DMS153 (cell line): ENCODE results near the gene TUFM.
"Not testable (repeated sequence)": the region's sequence is repeated elsewhere in the genome, so short reads cannot be mapped to it uniquely, and the experiment has no call there.

Source experiments
- DNase-seq: peaks from one replicate; lab custom pipeline; 2025; lab: John Stamatoyannopoulos, UW

Gene TUFM

DNA sequence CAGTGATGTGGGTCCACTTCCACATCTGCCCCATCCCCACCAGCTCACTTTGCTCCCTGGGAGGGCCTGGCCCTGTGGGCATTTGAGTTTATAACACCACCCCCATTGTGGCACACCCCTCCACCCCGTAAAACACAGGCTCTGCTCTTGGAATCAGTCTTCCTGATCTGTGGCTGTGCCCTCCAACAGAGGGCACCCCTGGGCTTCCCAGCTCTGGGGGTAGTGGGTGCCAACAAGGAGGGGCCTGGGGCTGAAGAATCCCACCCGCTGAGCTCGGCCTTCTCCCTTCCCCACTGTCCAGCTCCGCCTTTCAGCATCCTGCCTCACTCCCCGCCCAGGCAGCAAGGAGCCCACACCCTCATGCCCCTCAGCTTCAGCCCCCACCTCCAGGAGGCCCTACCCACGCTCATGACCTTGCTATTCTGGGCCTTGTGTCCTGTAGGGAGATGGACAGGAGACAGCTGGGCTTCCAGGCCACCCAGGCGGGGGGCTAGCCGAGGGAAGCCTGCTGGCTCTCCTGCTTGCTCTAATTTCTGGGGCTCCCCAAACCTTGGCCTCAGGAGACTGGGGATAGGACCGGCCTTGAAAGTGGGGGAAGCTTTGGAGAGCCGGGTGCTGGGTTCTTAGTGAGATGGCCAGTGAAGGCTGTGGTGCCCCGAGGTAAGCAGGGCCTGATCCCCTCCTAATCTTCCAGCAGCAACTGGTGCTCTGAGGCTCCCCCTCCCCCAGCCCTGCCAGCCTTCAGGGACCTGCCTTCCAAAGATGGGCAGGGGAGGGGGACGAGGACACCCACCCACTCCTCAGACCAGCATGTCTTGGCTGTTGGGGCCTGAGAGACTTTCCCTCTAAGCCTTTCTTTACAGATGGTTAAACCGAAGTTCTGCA, 29.2 kb upstream of the TUFM start:
- no peak for DNase-seq

DNA sequence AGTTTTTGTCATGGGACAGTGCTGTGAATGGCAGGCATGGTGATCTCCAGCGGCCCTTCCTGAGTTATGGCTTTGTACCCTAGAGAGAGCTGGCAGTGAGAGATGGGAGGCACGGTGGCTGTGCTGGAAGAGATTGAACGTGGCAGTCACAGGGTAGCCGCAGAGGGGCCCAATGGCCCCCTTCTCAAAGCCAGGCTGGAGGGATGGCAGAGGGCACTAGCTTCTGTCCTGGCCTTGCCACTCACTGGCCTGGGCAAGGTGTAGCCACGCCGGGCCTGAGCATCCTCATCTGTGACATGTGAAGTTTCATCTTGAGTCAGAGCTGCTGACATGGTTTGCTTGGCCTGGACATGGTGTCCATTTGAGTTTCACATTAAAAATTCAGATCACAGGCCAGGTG, 28.3 kb upstream of the TUFM start:
- DNase-seq, result no peak

DNA sequence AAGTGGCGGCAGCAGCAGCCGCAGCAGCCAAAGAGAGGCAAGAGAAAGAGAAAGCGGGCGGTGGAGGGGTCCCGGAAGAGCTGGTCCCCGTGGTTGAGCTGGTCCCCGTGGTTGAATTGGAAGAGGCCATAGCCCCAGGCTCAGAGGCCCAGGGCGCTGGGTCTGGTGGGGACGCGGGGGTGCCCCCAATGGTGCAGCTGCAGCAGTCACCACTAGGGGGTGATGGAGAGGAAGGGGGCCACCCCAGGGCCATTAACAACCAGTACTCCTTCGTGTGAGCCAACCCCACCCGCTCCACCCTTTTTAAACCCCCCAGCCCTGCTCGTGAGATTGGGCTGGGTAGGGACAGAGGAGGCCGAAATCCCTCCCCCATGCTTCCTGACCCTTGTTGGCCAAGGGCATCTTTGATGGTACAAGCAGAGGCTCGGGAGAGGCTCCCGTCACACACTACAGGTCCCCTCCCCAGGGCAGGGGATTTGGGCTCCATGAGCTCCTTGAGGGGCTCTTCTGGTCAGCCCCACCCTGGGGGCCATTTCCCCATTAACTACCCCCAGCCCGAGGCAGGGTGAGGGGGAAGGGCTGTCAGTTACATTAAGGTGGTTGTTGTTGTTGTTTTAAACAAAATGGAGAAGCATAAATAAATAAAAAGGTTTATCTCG, 27.5 kb upstream of the TUFM start:
- DNase-seq, result no peak

DNA sequence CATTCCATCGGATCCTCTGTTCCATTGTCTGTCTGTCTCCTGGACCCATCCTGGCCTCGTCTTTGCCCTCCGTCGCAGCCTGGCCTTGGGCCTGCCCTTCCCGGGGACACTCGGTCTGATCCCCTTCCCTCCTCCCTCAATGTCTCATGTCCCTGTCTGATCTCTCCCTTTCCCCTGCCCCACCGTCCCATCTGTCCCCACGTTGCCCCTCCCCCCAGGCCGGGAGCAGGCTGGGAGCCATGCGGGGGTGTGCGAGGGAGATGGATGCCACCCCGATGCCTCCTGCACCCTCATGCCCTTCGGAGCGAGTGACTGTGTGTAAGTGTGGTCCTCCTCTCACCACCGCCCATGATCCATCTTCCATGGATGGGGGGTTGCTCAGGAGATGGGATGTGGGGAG, 26.8 kb upstream of the TUFM start:
- DNase-seq, result no peak

DNA sequence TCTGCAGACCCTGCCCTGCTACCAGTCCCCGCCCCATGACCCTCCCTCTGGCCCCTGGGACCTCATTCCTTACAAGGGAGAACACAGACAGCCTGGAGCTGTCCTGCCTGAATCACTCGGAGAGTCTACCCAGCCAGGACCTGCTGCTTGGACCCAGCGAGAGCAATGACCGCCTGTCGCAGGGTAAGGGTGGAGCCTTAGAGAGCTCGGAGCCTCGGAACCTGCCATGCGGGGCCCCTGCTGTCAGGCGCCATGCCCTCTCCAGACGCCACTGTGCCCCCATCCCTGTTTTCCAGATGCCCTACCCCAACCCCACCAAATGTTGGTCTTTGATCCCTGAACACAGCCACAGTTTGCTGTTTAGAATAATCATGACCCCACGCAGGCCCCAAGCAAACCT, 23.1 kb upstream of the TUFM start:
- no peak for DNase-seq

DNA sequence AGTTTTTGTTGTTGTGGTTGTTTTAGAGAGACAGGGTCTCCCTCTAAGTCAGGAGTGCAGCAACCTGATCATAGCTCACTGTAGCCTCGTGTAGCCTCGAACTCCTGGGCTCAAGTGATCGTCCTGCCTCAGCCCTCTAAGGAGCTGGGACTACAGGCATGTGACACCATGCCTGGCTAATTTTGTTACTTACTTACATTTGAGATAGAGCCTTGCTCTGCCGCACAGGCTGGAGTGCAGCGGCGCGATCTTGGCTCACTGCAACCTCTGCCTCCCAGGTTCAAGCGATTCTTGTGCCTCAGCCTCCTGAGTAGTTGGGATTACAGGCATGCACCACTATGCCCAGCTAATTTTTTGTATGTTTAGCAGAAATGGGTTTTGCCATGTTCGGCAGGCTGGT, 21.5 kb upstream of the TUFM start:
- DNase-seq, result not testable (repeated sequence)

DNA sequence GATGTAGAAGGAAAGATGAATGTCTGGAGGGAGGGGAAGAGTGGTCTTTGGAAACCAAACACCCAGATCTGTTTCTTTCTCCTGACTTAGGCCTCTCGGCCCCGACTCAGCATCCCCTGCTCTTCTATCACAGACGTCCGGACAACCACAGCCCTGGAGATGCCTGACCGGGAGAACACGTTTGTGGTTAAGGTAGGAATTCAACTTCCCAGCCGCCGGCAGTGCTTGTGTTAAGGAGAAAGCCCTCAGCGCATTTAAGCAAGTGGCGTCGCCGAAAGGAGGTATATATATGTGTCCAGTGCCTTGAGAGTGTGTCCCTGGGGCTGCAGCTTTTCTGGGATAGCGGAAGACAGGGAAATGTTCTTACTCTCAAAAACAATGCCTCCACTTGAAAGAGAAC, 21.1 kb upstream of the TUFM start:
- DNase-seq, result no peak

DNA sequence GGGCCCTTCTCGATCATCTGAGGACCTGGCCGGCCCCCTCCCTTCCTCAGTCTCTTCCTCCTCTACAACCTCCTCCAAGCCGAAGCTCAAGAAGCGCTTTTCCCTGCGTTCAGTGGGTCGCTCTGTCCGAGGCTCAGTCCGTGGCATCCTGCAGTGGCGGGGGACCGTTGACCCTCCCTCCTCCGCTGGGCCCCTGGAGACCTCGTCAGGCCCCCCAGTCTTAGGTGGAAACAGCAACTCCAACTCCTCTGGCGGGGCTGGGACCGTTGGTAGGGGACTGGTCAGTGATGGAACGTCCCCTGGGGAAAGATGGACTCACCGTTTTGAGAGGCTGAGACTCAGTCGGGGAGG, 20.3 kb upstream of the TUFM start:
- no peak for DNase-seq

DNA sequence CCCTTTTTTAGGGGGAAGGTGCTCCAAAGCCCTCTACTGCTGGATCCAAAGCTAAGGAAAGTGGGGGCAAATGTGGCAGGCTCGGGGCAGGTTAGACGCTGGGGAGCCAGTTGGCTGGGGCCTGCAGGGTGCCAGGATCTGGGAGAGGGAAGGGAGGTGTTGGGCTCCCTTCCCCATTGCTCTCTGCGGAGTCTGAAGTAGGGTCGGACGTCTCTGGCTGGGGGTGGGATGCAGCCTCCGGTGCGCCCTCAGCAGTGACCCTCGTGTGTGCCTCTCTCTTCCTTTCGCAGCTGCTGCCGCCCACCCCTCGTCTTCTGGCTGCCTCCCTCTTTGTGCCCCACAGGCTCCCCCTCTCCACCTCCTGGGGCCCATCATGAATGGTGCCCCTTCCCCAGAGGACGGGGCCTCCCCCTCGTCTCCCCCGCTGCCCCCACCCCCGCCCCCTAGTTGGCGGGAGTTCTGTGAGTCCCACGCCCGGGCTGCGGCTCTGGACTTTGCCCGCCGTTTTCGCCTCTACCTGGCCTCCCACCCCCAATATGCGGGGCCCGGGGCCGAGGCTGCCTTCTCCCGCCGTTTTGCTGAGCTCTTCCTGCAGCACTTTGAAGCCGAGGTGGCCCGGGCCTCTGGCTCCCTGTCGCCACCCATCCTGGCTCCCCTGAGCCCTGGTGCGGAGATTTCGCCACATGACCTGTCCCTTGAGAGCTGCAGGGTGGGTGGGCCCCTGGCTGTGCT, 19.7 kb upstream of the TUFM start:
- no peak for DNase-seq

DNA sequence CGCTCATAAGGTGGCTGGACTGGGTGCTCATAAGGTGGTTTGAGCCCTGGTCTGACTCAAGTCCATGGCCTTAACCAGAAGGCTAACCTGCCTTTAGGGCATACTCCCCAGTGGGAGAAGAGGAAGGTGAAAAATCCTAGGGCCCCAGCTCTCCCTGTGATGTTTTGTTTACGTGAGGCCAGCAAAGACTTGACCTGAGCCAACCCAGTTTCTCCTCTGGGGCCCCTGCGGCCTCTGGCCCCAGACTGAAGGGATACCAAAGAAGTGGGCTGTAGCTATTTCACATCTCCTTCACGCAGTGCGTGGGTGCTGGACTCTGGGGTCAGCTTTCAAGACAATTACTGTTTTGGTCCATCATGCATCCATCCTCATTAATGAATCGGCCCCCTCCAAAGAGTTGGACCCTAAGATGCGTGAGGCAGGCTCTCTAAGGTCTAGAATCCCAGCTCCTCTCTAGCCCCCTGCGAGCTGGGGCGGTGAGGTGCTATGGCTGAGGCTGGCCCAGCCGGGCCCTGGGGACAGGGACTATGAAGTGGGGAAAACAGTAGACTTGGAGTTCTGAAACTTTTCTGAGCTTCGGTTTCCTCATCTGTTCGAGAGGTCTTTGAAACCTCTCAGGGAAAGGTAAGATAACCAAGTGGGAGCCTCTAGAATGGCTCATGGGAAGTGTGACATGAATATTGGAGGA, 19.0 kb upstream of the TUFM start:
- DNase-seq, result no peak

DNA sequence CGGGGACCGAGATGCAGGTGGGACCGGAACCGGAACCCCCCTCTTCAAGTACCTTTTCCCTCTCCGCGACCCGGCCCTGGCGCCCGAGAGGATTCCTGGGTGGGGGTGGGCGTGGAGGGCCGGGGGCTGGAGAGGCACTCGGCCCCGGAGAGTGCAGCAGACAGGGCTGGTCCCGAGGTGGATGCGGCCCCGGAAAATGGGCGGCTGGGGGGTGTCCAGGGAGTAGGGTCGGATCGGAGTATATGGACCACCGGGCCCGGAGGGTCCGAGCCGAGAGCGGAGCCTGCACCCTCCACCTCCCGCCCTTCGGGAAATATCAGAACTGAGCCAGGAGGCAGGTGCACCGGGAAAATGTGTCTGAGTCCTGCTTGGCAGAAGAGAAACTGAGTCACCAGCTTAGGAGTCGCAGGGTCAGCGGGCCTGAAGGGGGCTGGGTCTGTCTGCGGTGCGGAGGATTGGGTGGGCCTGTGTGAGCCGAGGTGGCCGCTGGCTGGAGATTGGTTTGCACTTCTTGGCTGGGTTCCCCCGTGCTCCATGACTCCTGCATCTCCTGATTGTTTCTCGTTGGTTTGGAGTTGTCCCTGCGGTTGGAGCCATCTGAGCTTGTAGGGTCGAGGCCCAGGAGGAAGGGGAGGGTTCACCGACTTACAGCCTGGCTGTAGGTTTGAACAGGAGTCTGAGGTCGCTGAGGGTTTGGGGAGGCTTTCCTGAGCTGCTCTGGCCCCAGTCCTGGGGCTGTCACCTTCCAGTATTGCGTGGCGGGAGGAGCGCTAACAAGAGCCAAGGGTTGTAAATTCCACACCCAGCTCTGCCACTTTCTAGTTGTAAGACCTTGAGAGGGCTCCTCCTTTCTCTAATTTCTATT, 18.0 kb upstream of the TUFM start:
- DNase-seq, result no peak

DNA sequence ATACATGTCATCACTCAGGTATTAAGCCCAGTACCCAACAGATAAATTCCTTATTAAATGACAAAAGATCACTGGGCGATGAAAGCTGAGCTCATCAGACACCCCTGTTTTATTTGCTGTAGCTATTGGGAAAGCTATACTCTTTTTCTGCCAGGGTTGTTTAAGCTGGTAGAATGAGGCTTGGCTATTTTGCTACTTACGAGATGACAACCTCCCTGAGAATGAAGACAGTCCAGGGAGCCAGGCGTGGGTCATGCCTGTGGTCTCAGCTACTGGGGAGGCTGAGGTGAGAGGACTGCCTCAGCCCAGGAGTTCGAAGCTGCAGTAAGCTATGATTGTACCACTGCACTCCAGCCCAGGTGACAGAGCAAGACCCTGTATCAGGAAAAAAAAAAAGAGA, 13.2 kb upstream of the TUFM start:
- DNase-seq, result no peak

DNA sequence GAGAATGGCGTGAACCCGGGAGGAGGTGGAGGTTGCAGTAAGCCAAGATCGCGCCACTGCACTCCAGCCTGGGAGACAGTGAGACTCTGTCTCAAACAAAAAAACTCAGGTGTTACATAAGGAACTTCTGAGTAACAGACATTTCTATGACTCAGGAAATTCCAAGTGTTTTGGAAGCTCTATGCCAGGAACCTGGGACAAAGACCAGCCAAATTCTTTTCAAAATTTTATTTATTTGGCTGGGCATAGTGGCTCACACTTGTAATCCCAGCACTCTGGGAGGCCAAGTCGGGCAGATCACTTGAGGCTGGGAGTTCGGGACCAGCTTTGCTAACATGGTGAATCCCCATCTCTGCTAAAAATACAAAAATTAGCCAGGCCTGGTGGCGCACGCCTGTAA, 12.3 kb upstream of the TUFM start:
- DNase-seq, result no peak

DNA sequence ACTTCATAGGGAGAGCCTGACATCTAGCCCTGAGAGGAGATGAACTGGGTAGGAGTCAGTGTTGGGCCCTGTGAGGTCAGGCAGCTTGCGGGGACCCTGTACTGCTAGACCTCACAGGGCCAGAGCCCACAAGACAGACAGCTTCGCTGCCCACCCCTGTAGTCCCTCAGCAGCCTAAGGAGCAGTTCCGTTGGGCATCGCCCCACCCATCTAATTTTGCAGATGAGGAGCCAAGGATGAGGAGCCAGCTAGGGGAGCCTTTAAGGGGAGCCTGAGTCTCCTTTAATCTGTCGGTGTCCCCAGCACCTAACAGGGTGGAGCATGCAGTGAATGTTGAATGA, 755 bp upstream of the TUFM start:
- no peak for DNase-seq

DNA sequence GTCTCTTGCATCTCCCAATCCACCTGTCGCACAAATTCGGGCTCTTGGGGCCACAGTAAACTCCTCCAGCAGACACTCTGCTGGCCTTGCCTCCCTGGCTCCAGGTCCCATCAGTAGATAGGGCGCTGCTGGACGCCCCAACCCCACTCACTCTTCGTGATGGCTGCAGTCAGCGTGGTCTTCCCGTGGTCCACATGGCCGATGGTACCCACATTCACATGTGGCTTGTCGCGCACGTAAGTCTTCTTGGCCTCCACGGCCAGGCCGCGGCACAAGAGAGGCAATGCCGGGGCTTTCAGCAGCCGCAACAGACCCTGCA, 428 bp downstream of the TUFM start:
- no peak for DNase-seq

DNA sequence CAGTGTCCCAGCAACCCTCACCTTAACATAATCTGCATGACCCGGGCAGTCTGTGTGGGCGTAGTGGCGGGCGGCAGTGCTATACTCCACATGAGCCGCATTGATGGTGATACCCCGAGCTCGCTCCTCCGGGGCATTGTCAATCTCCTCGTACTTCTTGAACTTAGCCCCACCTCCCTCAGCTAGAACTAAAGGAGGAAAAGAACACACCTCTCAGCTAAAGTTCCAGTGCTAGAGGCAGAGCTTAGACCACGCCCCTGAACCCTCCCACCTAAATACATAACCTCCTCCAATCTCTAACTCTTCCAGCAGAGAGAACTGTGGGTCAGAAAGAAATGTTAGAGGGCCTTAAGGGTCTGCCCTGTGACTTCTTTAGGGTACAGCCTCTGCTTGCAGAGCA, 855 bp downstream of the TUFM start:
- DNase-seq, result no peak

DNA sequence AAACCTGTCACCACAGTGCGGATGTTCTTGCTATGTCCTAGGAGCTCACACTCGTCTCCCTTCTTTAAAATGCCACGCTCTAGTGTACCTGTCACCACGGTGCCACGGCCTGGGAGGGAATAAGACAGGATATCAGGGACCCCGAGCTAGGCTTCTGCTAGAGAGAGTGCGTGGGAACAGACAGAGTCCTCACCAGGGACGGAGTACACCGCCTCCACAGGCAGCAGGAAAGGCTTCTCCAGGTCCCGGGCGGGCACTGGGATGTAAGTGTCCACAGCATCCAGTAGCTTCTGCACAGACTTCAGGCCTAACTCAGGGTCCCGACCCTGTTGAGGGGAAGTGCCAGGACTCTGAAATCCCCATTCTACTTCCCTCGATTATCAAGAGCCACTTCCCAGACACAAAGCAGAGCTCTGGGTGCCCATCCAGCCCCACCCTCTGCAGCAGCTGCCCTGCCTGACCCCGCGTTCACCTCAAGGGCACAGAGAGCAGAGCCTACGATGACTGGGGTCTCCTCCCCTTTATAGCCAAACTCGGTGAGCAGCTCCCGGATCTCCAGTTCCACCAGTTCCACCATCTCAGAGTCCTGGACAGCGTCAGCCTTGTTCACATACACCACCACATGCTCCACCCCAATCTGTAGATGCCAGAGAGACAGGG, 1.8 kb downstream of the TUFM start:
- no peak for DNase-seq

DNA sequence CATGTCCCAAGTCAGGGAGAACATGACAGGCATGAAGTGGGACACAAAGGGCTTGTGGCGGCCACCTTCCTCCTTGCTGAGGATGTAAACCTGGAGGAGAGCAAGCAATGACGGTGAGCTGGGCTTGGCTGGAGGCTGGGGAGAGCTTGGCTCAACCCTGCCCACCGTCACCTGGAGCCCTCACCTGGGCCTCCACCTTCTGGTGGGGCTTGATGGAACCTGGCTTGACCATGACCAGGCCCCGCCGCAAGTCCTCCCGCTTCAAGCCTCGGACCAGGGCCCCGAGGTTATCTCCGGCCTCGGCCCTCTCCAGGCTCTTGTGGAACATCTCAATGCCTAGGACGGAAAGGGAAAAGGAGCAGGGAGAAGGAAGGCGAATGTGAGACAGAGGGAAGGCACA, 2.4 kb downstream of the TUFM start:
- no peak for DNase-seq

DNA sequence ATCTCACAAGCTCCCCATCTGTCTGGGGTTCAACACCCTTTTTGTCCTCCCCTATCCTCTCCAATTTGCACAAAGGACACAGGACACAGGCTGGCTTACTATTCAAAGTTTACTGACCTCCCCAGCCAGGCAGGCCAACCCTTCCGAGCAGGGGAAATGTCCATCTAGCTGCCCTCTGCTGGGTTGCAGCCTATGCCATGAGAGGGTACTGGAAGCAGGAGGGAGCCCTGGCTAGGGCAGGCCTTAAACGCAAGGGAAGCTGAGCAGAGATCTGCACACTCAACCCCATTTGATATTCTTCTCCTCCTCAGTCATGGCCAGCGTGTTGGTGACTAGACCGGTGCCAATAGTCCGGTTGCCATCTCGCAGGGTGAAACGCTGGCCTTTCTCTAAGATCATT, 3.5 kb downstream of the TUFM start:
- DNase-seq, result no peak

DNA sequence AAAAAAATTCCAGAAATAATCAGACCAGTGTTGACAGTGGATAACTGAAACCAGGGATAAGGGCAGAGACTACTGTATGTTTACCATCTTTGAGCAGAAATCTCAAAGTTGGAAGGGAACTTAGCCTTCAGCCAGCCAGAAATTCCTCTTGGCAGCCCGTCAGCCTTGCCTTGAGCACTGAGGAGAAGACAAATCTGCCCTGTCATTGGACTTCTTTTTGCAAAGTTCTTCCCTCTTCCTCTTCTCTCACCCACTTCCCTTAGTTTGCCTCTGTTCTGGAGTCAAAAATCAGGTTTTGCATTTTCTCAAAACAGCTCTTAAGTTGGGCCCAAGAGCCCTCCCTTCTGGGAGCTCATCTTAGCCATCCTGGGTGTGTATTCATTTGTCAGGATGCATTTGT, 6.2 kb downstream of the TUFM start:
- DNase-seq, result no peak

DNA sequence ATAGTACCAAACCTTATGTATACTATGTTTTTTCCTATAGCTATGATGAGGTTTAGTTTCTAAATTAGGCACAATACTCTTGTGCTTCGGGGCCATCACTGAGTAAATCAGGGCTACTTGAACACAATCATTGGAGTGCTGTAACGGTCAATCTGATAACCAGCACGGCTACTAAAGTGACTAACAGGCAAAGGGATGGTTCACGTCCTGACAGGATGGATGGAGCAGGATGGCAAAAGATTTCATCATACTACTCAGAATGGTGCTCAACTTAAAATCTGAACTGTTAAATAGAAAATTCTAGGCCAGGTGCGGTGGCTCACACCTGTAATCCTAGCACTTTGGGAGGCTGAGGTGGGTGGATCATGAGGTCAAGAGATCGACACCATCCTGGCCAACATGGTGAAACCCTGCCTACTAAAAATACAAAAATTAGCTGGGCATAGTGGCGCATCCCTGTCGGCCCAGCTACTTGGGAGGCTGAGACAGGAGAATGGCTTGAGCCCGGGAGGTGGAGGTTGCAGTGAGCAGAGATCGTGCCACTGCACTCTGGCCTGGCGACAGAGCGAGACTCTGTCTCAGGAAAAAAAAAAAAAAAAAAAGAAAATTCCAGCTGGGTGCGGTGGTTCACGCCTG, 7.0 kb downstream of the TUFM start:
- DNase-seq, result no peak
